ENCODE measurements around the gene ZCWPW1.
"Not testable (repeated sequence)": the region's sequence is repeated elsewhere in the genome, so short reads cannot be mapped to it uniquely, and the experiment has no call there.

ZCWPW1 gene

DNA sequence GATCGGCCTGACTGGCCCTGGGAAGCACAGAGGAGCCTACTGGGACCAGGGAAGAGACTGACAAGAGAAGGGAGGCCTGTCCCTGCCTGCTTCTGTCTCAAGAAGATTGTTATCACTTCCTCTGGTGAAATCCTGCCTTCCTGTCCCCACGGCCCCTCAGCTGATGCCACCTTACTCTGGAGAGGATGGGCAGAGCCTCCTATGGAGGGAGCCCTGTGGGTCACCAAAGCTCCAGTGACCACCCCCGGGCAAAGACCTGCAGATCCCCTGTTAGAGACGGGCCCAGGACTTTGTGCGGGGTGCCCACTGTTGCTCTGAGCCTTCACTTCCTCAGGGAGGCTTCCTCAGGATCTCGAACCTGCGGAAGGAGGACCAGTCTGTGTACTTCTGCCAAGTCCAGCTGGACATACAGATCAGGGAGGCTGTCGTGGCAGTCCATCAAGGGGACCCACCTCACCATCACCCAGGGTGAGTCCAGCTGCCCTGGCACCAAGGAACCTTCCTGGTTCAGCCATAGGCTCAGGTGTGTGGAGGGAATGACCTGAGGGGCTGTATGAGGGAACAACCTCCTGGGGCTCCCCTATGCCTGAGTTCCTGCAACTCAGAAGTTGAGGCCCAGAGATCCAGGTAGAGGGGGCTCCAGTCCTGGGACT, 72.0 kb downstream of the ZCWPW1 start:
- Histone ChIP-seq H3K4me3 (ENCODE audit: low read depth in 1 of 2, low read length in 2 of 2) (no peak overlapping the region), H3K4me1 (ENCODE audit: control insufficient read depth in 1 of 2, insufficient read depth in 2 of 2, low read length in 2 of 2) (no peaks in the 10 kb centered on the region), H3K27ac (ENCODE audit: low read length) (no peak overlapping the region), H3K36me3 (ENCODE audit: control insufficient read depth in 1 of 2, insufficient read depth in 2 of 2, low read length in 2 of 2) (peaks cover 48 to 88% of the 10 kb centered on the region in 2 donors), H3K9me3 (ENCODE audit: control insufficient read depth in 1 of 2, low read length in 2 of 2) (no peaks in the 10 kb centered on the region), H3K27me3 (ENCODE audit: low read depth, low read length) (no peaks in the 10 kb centered on the region)

DNA sequence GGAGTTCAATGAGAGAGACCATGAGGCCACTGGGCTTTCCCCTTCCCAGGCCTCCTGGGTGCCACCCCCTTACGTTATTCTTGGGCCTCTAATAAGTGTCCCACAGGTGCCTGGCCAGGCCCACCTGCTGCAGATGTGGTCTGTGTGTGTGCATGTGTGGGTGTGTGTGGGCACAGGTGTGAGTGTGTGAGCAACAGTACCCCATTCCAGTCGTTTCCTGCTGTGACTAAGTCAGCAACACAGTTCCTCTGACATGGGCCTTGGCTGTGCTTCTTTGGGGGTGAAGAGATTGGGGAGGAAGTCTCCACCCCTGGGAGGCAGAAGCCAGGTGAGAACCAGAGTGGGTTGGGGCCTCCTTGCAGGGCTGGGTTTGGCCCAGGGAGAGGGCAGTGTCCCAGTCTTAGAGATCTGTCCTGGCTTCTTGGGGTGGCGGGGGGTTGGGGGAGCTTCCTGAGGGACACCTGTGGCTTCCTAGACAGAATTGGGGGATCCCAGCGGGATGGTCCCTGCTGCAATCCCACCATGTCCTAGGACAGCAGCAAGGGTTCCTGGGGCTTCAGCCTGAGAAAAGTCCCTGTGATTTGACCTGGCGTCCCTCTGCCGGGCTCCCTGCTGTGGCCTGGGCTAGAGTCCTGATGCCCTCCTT, 74.7 kb downstream of the ZCWPW1 start:
- H3K36me3 ChIP-seq (ENCODE audit: control insufficient read depth in 1 of 2, insufficient read depth in 2 of 2, low read length in 2 of 2), result peaks cover 43 to 81% of the 10 kb centered on the region in 2 donors
- H3K4me1 ChIP-seq (ENCODE audit: control insufficient read depth in 1 of 2, insufficient read depth in 2 of 2, low read length in 2 of 2), result no peaks in the 10 kb centered on the region
- no peak overlapping the region for H3K27ac ChIP-seq (ENCODE audit: low read length)
- no peak overlapping the region for H3K4me3 ChIP-seq (ENCODE audit: low read depth in 1 of 2, low read length in 2 of 2)
- H3K9me3 ChIP-seq (ENCODE audit: control insufficient read depth in 1 of 2, low read length in 2 of 2), result no peaks in the 10 kb centered on the region
- no peaks in the 10 kb centered on the region for H3K27me3 ChIP-seq (ENCODE audit: low read depth, low read length)

GRCh38 chr7:100352984-100353684, 75.4 kb downstream of the ZCWPW1 start:
- H3K9me3 ChIP-seq (ENCODE audit: control insufficient read depth in 1 of 2, low read length in 2 of 2), result no peaks in the 10 kb centered on the region
- H3K36me3 ChIP-seq (ENCODE audit: control insufficient read depth in 1 of 2, insufficient read depth in 2 of 2, low read length in 2 of 2), result peaks cover 44 to 74% of the 10 kb centered on the region in 2 donors
- no peaks in the 10 kb centered on the region for H3K4me1 ChIP-seq (ENCODE audit: control insufficient read depth in 1 of 2, insufficient read depth in 2 of 2, low read length in 2 of 2)
- no peak overlapping the region for H3K4me3 ChIP-seq (ENCODE audit: low read depth in 1 of 2, low read length in 2 of 2)
- no peaks in the 10 kb centered on the region for H3K27me3 ChIP-seq (ENCODE audit: low read depth, low read length)
- no peak overlapping the region for H3K27ac ChIP-seq (ENCODE audit: low read length)

DNA sequence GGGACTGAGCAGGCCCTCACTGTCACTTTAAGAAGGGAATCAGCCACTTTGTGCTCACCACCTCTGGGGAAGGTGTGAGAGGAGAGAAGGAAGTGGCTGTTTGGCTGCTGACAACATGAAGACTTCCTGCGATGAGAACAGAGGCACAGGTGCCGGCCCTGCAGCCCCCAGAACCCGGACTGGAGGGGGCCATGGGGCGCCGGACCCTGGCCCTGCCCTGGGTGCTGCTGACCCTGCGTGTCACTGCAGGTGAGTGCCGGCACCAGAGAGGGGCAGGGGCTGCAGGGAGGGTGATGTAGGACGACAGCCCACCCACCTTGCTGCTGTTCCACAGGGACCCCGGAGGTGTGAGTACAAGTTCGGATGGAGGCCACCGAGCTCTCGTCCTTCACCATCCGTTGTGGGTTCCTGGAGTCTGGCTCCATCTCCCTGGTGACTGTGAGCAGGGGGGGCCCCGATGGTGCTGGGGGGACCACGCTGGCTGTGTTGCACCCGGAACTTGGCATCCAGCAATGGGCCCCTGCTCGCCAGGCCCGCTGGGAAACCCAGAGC, 76.2 kb downstream of the ZCWPW1 start:
- H3K36me3 ChIP-seq (ENCODE audit: control insufficient read depth in 1 of 2, insufficient read depth in 2 of 2, low read length in 2 of 2), result peaks cover 50 to 74% of the 10 kb centered on the region in 2 donors
- not testable (repeated sequence) for H3K27me3 ChIP-seq (ENCODE audit: low read depth, low read length); H3K4me3 ChIP-seq (ENCODE audit: low read depth in 1 of 2, low read length in 2 of 2); H3K4me1 ChIP-seq (ENCODE audit: control insufficient read depth in 1 of 2, insufficient read depth in 2 of 2, low read length in 2 of 2); H3K27ac ChIP-seq (ENCODE audit: low read length); H3K9me3 ChIP-seq (ENCODE audit: control insufficient read depth in 1 of 2, low read length in 2 of 2)

- Histone ChIP-seq H3K4me3 (ENCODE audit: low read depth in 1 of 2, low read length in 2 of 2) (no peak overlapping the region), H3K27me3 (ENCODE audit: low read depth, low read length) (no peaks in the 10 kb centered on the region), H3K27ac (ENCODE audit: low read length) (no peak overlapping the region), H3K4me1 (ENCODE audit: control insufficient read depth in 1 of 2, insufficient read depth in 2 of 2, low read length in 2 of 2) (no peaks in the 10 kb centered on the region), H3K9me3 (ENCODE audit: control insufficient read depth in 1 of 2, low read length in 2 of 2) (no peaks in the 10 kb centered on the region), H3K36me3 (ENCODE audit: control insufficient read depth in 1 of 2, insufficient read depth in 2 of 2, low read length in 2 of 2) (peaks cover 55 to 74% of the 10 kb centered on the region in 2 donors)
These were observed 76.8 kb downstream of the ZCWPW1 start for GRCh38 chr7:100351657-100352058.
